Neural cell (in vitro differentiated cells): ENCODE data around the gene PLXDC2.

Experiments
- EP300 ChIP-seq: fragments of 450-650 bp; conservative IDR thresholded peaks from 2 replicates; pipeline ENCODE4 v1.6.1; 2014; ENCODE audit warnings: antibody characterized with exemption, mild to moderate bottlenecking, moderate library complexity; ENCODE audit not compliant: poor library complexity, severe bottlenecking
- EZH2 ChIP-seq: fragments of 200-600, 300-800 bp; shearing (Covaris generic), sonication (generic); IDR thresholded peaks from 2 replicates; pipeline ENCODE4 v1.6.1; 2014; ENCODE audit warnings: antibody characterized with exemption, low read length, borderline replicate concordance, mild to moderate bottlenecking; ENCODE audit not compliant: insufficient read depth, poor library complexity, severe bottlenecking
- REST ChIP-seq: IDR thresholded peaks from 2 replicates; pipeline ENCODE4 v1.6.1; 2012; ENCODE audit warnings: borderline replicate concordance
- SMC3 ChIP-seq: fragments of 450-650 bp; conservative IDR thresholded peaks from 2 replicates; pipeline ENCODE4 v1.6.1; 2014; ENCODE audit warnings: antibody characterized with exemption, mild to moderate bottlenecking, moderate library complexity; ENCODE audit not compliant: poor library complexity
- TF ChIP-seq, protein P1 (sequence below): fragments of 450-650 bp; IDR thresholded peaks from 2 replicates; pipeline ENCODE4 v1.5.1; 2014; ENCODE audit warnings: antibody characterized with exemption, mild to moderate bottlenecking, moderate library complexity; ENCODE audit not compliant: poor library complexity, severe bottlenecking

DNA sequence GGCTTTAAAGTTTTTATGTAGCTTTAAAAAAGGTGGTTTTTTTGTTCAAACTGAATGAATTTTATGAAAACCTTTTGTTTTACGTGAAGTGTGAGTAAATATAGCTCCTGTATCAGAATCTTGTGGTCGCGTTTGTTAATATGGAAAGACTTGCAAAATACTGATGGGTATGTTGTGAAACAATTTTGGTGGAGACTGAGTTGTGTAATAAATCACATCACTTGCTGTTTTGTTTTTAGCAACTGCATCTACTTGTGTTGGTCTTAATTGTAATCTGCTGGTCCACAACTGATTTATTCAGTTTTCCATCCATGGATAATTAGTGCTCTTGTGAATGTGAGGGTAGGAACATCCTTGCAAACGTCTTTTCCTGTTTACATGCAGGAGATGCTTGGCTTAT, 10.5 kb downstream of the PLXDC2 start:
- TF ChIP-seq EP300 (no peak), EZH2 (no peak), REST (no peak), SMC3 (no peak)
- TF ChIP-seq, protein P1, sequence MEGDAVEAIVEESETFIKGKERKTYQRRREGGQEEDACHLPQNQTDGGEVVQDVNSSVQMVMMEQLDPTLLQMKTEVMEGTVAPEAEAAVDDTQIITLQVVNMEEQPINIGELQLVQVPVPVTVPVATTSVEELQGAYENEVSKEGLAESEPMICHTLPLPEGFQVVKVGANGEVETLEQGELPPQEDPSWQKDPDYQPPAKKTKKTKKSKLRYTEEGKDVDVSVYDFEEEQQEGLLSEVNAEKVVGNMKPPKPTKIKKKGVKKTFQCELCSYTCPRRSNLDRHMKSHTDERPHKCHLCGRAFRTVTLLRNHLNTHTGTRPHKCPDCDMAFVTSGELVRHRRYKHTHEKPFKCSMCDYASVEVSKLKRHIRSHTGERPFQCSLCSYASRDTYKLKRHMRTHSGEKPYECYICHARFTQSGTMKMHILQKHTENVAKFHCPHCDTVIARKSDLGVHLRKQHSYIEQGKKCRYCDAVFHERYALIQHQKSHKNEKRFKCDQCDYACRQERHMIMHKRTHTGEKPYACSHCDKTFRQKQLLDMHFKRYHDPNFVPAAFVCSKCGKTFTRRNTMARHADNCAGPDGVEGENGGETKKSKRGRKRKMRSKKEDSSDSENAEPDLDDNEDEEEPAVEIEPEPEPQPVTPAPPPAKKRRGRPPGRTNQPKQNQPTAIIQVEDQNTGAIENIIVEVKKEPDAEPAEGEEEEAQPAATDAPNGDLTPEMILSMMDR = no peak
